Measurements from ENCODE around the gene STING1. TPM values are rescaled to one million over a fixed set of nuclear protein-coding genes. Genes with fewer than 3 reads are reported as not detected.
"Not testable (repeated sequence)": the region's sequence is repeated elsewhere in the genome, so short reads cannot be mapped to it uniquely, and the experiment has no call there.

STING1 gene
- polyA plus RNA-seq, 1 donor (not counting 4 experiments of a cell fraction or from before 2014, with no cell fraction given): 25.2 TPM

- H3K27ac ChIP-seq (ENCODE audit: control insufficient read depth, insufficient read depth, low read length): no peak overlapping the region
- H3K4me2 ChIP-seq (ENCODE audit: control insufficient read depth, extremely low read depth, insufficient read depth, low read depth, low read length): no peak overlapping the region
- FAIRE-seq: no peak
These were observed 5.7 kb upstream of the STING1 start for GRCh38 chr5:139488260-139488659.

DNA sequence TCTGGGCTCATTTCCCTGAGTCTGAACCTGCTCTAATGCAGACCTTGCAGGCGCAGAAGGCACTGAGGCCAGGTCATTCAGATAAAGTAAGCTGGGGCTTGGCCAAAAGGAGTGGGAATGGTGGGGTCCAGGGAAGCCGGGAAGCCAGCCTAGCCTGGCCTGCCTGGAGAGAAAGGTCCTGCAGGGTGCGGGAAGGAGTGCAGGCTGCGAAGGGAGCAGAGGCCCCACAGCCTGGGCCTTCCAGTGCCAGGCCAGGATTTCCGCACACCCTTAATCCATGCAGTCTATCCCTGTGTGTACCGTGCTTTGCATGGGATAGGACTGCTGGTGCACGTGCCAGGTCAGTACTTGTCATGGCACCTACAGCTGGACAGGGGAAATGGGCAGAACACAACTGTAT lies 3.6 kb upstream of the STING1 start:
- no peaks in the 10 kb centered on the region for H3K9me3 ChIP-seq (ENCODE audit: control insufficient read depth, low read depth, low read length)
- H3K27ac ChIP-seq (ENCODE audit: control insufficient read depth, insufficient read depth, low read length): no peak overlapping the region
- H3K36me3 ChIP-seq (ENCODE audit: control insufficient read depth in 2 of 2, extremely low read depth in 1 of 2, insufficient read depth in 2 of 2, low read length in 2 of 2): no peaks in the 10 kb centered on the region
- no peak overlapping the region for H2AFZ ChIP-seq (ENCODE audit: control insufficient read depth, low read length)
- H3K4me2 ChIP-seq (ENCODE audit: control insufficient read depth, extremely low read depth, insufficient read depth, low read depth, low read length): no peak overlapping the region
- no peaks in the 10 kb centered on the region for H3K79me2 ChIP-seq (ENCODE audit: control insufficient read depth, insufficient read depth, low read length)
- TF ChIP-seq EZH2 (IDR thresholded peaks at IDR 0.05; ENCODE audit: low read length): no peak
- TF ChIP-seq, protein P1, sequence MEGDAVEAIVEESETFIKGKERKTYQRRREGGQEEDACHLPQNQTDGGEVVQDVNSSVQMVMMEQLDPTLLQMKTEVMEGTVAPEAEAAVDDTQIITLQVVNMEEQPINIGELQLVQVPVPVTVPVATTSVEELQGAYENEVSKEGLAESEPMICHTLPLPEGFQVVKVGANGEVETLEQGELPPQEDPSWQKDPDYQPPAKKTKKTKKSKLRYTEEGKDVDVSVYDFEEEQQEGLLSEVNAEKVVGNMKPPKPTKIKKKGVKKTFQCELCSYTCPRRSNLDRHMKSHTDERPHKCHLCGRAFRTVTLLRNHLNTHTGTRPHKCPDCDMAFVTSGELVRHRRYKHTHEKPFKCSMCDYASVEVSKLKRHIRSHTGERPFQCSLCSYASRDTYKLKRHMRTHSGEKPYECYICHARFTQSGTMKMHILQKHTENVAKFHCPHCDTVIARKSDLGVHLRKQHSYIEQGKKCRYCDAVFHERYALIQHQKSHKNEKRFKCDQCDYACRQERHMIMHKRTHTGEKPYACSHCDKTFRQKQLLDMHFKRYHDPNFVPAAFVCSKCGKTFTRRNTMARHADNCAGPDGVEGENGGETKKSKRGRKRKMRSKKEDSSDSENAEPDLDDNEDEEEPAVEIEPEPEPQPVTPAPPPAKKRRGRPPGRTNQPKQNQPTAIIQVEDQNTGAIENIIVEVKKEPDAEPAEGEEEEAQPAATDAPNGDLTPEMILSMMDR (optimal IDR thresholded peaks at IDR 0.05 in 1 of 3, IDR thresholded peaks at IDR 0.05 in 1 of 3, conservative IDR thresholded peaks at IDR 0.05 in 1 of 3; ENCODE audit: extremely low read depth in 1 of 3, insufficient read depth in 2 of 3, low read length in 3 of 3): no peak
- H3K9ac ChIP-seq (ENCODE audit: control insufficient read depth, extremely low read depth, insufficient read depth, low read length): no peak overlapping the region
- peaks cover 23% of the 10 kb centered on the region for H3K4me1 ChIP-seq (ENCODE audit: control insufficient read depth, extremely low read depth, insufficient read depth, low read length)
- no peaks in the 10 kb centered on the region for H4K20me1 ChIP-seq (ENCODE audit: control insufficient read depth, extremely low read depth, insufficient read depth, low read length)
- FAIRE-seq: no peak
- no peaks in the 10 kb centered on the region for H3K27me3 ChIP-seq (ENCODE audit: control insufficient read depth, extremely low read depth, insufficient read depth, low read length)
- no peak for DNase-seq (ENCODE audit: low read depth, low spot score)
- dilution Hi-C loops (cut with MboI; ENCODE audit: extremely low pct_ligation_motif_present, low sequenced_read_pairs): no loop called here
- no peak overlapping the region for H3K4me3 ChIP-seq (ENCODE audit: control insufficient read depth in 2 of 3, extremely low read depth in 1 of 3, insufficient read depth in 2 of 3, low read depth in 1 of 3, low read length in 3 of 3)
- no peaks in the 10 kb centered on the region for H3K9me1 ChIP-seq (ENCODE audit: control insufficient read depth, extremely low read depth, insufficient read depth, low read length)

More at GRCh38 chr5:139488260-139488659, 5.7 kb upstream of the STING1 start:
- no peak overlapping the region for H3K4me3 ChIP-seq (ENCODE audit: control insufficient read depth in 2 of 3, extremely low read depth in 1 of 3, insufficient read depth in 2 of 3, low read depth in 1 of 3, low read length in 3 of 3)
- no peaks in the 10 kb centered on the region for H3K27me3 ChIP-seq (ENCODE audit: control insufficient read depth, extremely low read depth, insufficient read depth, low read length)
- peaks cover 5% of the 10 kb centered on the region for H3K4me1 ChIP-seq (ENCODE audit: control insufficient read depth, extremely low read depth, insufficient read depth, low read length)
- TF ChIP-seq EZH2 (IDR thresholded peaks at IDR 0.05; ENCODE audit: low read length): no peak
- TF ChIP-seq, protein P1 (optimal IDR thresholded peaks at IDR 0.05 in 1 of 3, IDR thresholded peaks at IDR 0.05 in 1 of 3, conservative IDR thresholded peaks at IDR 0.05 in 1 of 3; ENCODE audit: extremely low read depth in 1 of 3, insufficient read depth in 2 of 3, low read length in 3 of 3): no peak
- H2AFZ ChIP-seq (ENCODE audit: control insufficient read depth, low read length): no peak overlapping the region
- H3K9me1 ChIP-seq (ENCODE audit: control insufficient read depth, extremely low read depth, insufficient read depth, low read length): no peaks in the 10 kb centered on the region
- no peaks in the 10 kb centered on the region for H3K79me2 ChIP-seq (ENCODE audit: control insufficient read depth, insufficient read depth, low read length)
- no peaks in the 10 kb centered on the region for H3K36me3 ChIP-seq (ENCODE audit: control insufficient read depth in 2 of 2, extremely low read depth in 1 of 2, insufficient read depth in 2 of 2, low read length in 2 of 2)
- H3K9me3 ChIP-seq (ENCODE audit: control insufficient read depth, low read depth, low read length): no peaks in the 10 kb centered on the region
- dilution Hi-C loops (cut with MboI; ENCODE audit: extremely low pct_ligation_motif_present, low sequenced_read_pairs): no loop called here
- H3K9ac ChIP-seq (ENCODE audit: control insufficient read depth, extremely low read depth, insufficient read depth, low read length): no peak overlapping the region
- H4K20me1 ChIP-seq (ENCODE audit: control insufficient read depth, extremely low read depth, insufficient read depth, low read length): no peaks in the 10 kb centered on the region
- no peak for DNase-seq (ENCODE audit: low read depth, low spot score)

GRCh38 chr5:139482890-139483208 lies 291 bp upstream of the STING1 start:
- FAIRE-seq; H4K20me1 ChIP-seq (ENCODE audit: control insufficient read depth, extremely low read depth, insufficient read depth, low read length); H3K9me3 ChIP-seq (ENCODE audit: control insufficient read depth, low read depth, low read length); H3K36me3 ChIP-seq (ENCODE audit: control insufficient read depth in 2 of 2, extremely low read depth in 1 of 2, insufficient read depth in 2 of 2, low read length in 2 of 2); DNase-seq (ENCODE audit: low read depth, low spot score); H3K79me2 ChIP-seq (ENCODE audit: control insufficient read depth, insufficient read depth, low read length); dilution Hi-C loops (cut with MboI; ENCODE audit: extremely low pct_ligation_motif_present, low sequenced_read_pairs); H3K27me3 ChIP-seq (ENCODE audit: control insufficient read depth, extremely low read depth, insufficient read depth, low read length); H3K9me1 ChIP-seq (ENCODE audit: control insufficient read depth, extremely low read depth, insufficient read depth, low read length): not testable (repeated sequence)
- H2AFZ ChIP-seq (ENCODE audit: control insufficient read depth, low read length): peak overlapping the region; percentile 94
- peak overlapping the region; percentile 99 for H3K4me2 ChIP-seq (ENCODE audit: control insufficient read depth, extremely low read depth, insufficient read depth, low read depth, low read length)
- peak overlapping the region; percentile 92 for H3K9ac ChIP-seq (ENCODE audit: control insufficient read depth, extremely low read depth, insufficient read depth, low read length)
- H3K4me3 ChIP-seq (ENCODE audit: control insufficient read depth in 2 of 3, extremely low read depth in 1 of 3, insufficient read depth in 2 of 3, low read depth in 1 of 3, low read length in 3 of 3): peak overlapping the region in 1 of 3 experiments; percentile 81
- H3K4me1 ChIP-seq (ENCODE audit: control insufficient read depth, extremely low read depth, insufficient read depth, low read length): peaks cover 29% of the 10 kb centered on the region
- H3K27ac ChIP-seq (ENCODE audit: control insufficient read depth, insufficient read depth, low read length): peak overlapping the region; percentile 98
